IMR-90 (cell line): Measurements from ENCODE around the gene RPS5. TPM values are rescaled to one million over a fixed set of nuclear protein-coding genes. Genes with fewer than 3 reads are reported as not detected.
A peak's percentile ranks its signal among the peaks of the same experiment; 100 is the strongest.

Source experiments
- ATAC-seq: fragments of 200-7000 bp; cut with Tn5 transposase; 2 replicates; pipeline ENCODE4 v1.9.1; 2020; ENCODE audit warnings: low read depth, mild to moderate bottlenecking, moderate library complexity
- BruUV-seq: library from RNA; stranded (reverse); fragments of 400-500 nt; replicated peaks from 2 replicates; lab custom pipeline; 2021; lab: Mats Ljungman, UMichigan
- CTCF ChIA-PET: fragments of 300-600 bp; formaldehyde crosslinking; extraction: SDS; loops from one replicate; lab custom pipeline; 2021; ENCODE audit warnings: antibody characterized with exemption; lab: Yijun Ruan, JAX
- POLR2A ChIA-PET: fragments of 300-600 bp; sonication (Branson Sonifier 250); formaldehyde crosslinking; loops from one replicate; lab custom pipeline; 2022; ENCODE audit warnings: antibody characterized with exemption; ENCODE audit not compliant: unreplicated experiment; lab: Charles Lee
- DNase-seq: peaks from one replicate; pipeline ENCODE4 v3.0.0; 2013
- H2AFZ ChIP-seq: replicated peaks from 2 replicates; pipeline ENCODE3; 2013; ENCODE audit warnings: low read length, mild to moderate bottlenecking; ENCODE audit not compliant: poor library complexity
- H2AK5ac ChIP-seq: 2 replicates; pipeline ENCODE4 v1.6.1; 2013; ENCODE audit warnings: low read depth, low read length, inconsistent platforms
- H2AK9ac ChIP-seq: replicated peaks from 2 replicates; pipeline ENCODE3; 2013; ENCODE audit warnings: mild to moderate bottlenecking, low read depth, low read length, moderate library complexity; ENCODE audit not compliant: poor library complexity
- H2BK120ac ChIP-seq: 2 replicates; pipeline ENCODE4 v1.6.1; 2013; ENCODE audit warnings: low read depth, low read length, inconsistent platforms
- H2BK15ac ChIP-seq: 3 replicates; pipeline ENCODE4 v1.6.1; 2013; ENCODE audit warnings: low read depth, low read length, inconsistent platforms
- H2BK20ac ChIP-seq: 2 replicates; pipeline ENCODE4 v1.6.1; 2013; ENCODE audit warnings: low read depth, mild to moderate bottlenecking, inconsistent platforms, low read length, moderate library complexity
- H2BK5ac ChIP-seq: 2 replicates; pipeline ENCODE4 v1.6.1; 2013; ENCODE audit warnings: mild to moderate bottlenecking, low read depth, low read length, inconsistent platforms; ENCODE audit not compliant: poor library complexity, severe bottlenecking
- H3K14ac ChIP-seq: replicated peaks from 2 replicates; pipeline ENCODE4 v1.6.1; 2013; ENCODE audit warnings: low read depth, low read length, inconsistent platforms
- H3K18ac ChIP-seq: 2 replicates; pipeline ENCODE4 v1.6.1; 2013; ENCODE audit warnings: low read depth, low read length, control low read depth
- H3K23ac ChIP-seq: 2 replicates; pipeline ENCODE4 v1.6.1; 2013; ENCODE audit warnings: low read depth, low read length, inconsistent platforms
- H3K27ac ChIP-seq: 2 replicates; pipeline ENCODE4 v1.5.1; 2013; ENCODE audit warnings: mild to moderate bottlenecking, control low read depth, low read length; ENCODE audit not compliant: insufficient read depth
- H3K27me3 ChIP-seq: 2 replicates; pipeline ENCODE4 v1.6.1; 2013; ENCODE audit warnings: low read length; ENCODE audit not compliant: control insufficient read depth, insufficient read depth
- H3K36me3 ChIP-seq: 2 replicates; pipeline ENCODE4 v1.6.1; 2013; ENCODE audit warnings: low read length, mixed read lengths; ENCODE audit not compliant: control insufficient read depth, insufficient read depth
- H3K4ac ChIP-seq: 2 replicates; pipeline ENCODE4 v1.6.1; 2013; ENCODE audit warnings: low read depth, low read length, inconsistent platforms
- H3K4me1 ChIP-seq: 2 replicates; pipeline ENCODE4 v1.6.1; 2013; ENCODE audit warnings: low read length, mixed read lengths; ENCODE audit not compliant: control insufficient read depth, insufficient read depth
- H3K4me2 ChIP-seq: 2 replicates; pipeline ENCODE4 v1.6.1; 2013; ENCODE audit warnings: low read depth, mild to moderate bottlenecking, control low read depth, low read length, moderate library complexity
- H3K4me3 ChIP-seq: 2 replicates; pipeline ENCODE4 v1.5.1; 2013; ENCODE audit warnings: low read depth, mild to moderate bottlenecking, control low read depth, low read length, moderate library complexity; ENCODE audit not compliant: insufficient read depth
- H3K56ac ChIP-seq: 2 replicates; pipeline ENCODE4 v1.6.1; 2013; ENCODE audit warnings: low read length, inconsistent platforms; ENCODE audit not compliant: insufficient read depth; ENCODE audit errors: extremely low read depth
- H3K79me1 ChIP-seq, 2 experiments: 2 replicates each; pipeline ENCODE4 v1.6.1; 2013; ENCODE audit warnings: low read length in 2 of 2, inconsistent platforms in 1 of 2, low read depth in 1 of 2
- H3K9ac ChIP-seq: 2 replicates; pipeline ENCODE4 v1.6.1; 2013; ENCODE audit warnings: low read depth, low read length, control low read depth
- H3K9me1 ChIP-seq: 2 replicates; pipeline ENCODE4 v1.6.1; 2013; ENCODE audit warnings: low read length, inconsistent platforms; ENCODE audit not compliant: insufficient read depth
- H3K9me3 ChIP-seq: 2 replicates; pipeline ENCODE4 v1.6.1; 2013; ENCODE audit warnings: low read length; ENCODE audit not compliant: control insufficient read depth, insufficient read depth
- H4K20me1 ChIP-seq: 2 replicates; pipeline ENCODE4 v1.6.1; 2013; ENCODE audit warnings: low read length, inconsistent platforms; ENCODE audit not compliant: insufficient read depth
- H4K5ac ChIP-seq: 2 replicates; pipeline ENCODE4 v1.6.1; 2013; ENCODE audit warnings: mild to moderate bottlenecking, low read depth, low read length, control low read depth
- H4K8ac ChIP-seq, 2 experiments: 2 replicates each; pipeline ENCODE4 v1.6.1; 2013; ENCODE audit warnings: low read depth in 2 of 2, low read length in 2 of 2, control low read depth in 1 of 2, inconsistent platforms in 1 of 2
- H4K91ac ChIP-seq: 2 replicates; pipeline ENCODE4 v1.6.1; 2013; ENCODE audit warnings: low read depth, low read length, inconsistent platforms; ENCODE audit not compliant: insufficient read depth
- BHLHE40 ChIP-seq: fragments of 150-350 bp; IDR thresholded peaks from 2 replicates; pipeline ENCODE4 v1.6.1; 2016; ENCODE audit warnings: mild to moderate bottlenecking, low read depth, low read length
- MAFK ChIP-seq: IDR thresholded peaks from 2 replicates; pipeline ENCODE4 v1.6.1; 2012; ENCODE audit warnings: low read depth, low read length, improper control_type of control experiment
- NFE2L2 ChIP-seq: fragments of 150-350 bp; IDR thresholded peaks from 2 replicates; pipeline ENCODE4 v1.6.1; 2016; ENCODE audit warnings: low read depth, mild to moderate bottlenecking, low read length
- POLR2A ChIP-seq: IDR thresholded peaks from 2 replicates; pipeline ENCODE4 v1.6.1; 2012; ENCODE audit warnings: mild to moderate bottlenecking, low read depth, low read length
- RCOR1 ChIP-seq: IDR thresholded peaks from 2 replicates; pipeline ENCODE4 v1.6.1; 2012; ENCODE audit warnings: mild to moderate bottlenecking, low read length, improper control_type of control experiment; ENCODE audit not compliant: insufficient replicate concordance
- RFX5 ChIP-seq: IDR thresholded peaks from 2 replicates; pipeline ENCODE4 v1.8.0; 2012; ENCODE audit warnings: low read depth, mild to moderate bottlenecking, low read length, moderate library complexity
- WGBS, 2 experiments: methylation state at CpG; one replicate each; pipeline versions ENCODE4 v1.1.5 to v1.1.7; 2013; ENCODE audit warnings: missing lambda C conversion rate in 2 of 2; ENCODE audit not compliant: insufficient read length in 1 of 2; ENCODE audit errors: extremely low coverage in 2 of 2; 5-methylcytosine and 5-hydroxymethylcytosine counted together
- dilution Hi-C: fragments of 300-500 bp; cut with HindIII; formaldehyde crosslinking; loops from one replicate; pipeline ENCODE4 v1.14.3; 2018; ENCODE audit warnings: low sequenced_read_pairs; ENCODE audit not compliant: unreplicated experiment
- in situ Hi-C: fragments of 300-500 bp; cut with MboI; formaldehyde crosslinking; loops from 3 replicates; pipeline ENCODE4 v1.14.3; 2019; ENCODE audit warnings: low sequenced_read_pairs, inconsistent platforms, mixed read lengths
- intact Hi-C: fragments of 100-400 bp; cut with micrococcal nuclease; formaldehyde crosslinking; loops from 2 replicates; pipeline ENCODE4 v1.10.0; 2022
- polyA plus RNA-seq, 3 experiments: library from polyadenylated mRNA; depleted of rRNA; stranded (reverse); fragments of >200 nt; gene quantifications; 2 replicates each; pipeline ENCODE4 v1.2.3, GENCODE V29; 2012; ENCODE audit warnings: low replicate concordance in 1 of 3
- total RNA-seq: library from RNA; depleted of rRNA; stranded (reverse); fragments of >200 nt; gene quantifications from 2 replicates; pipeline ENCODE4 v1.2.3, GENCODE V29; 2012
- TF ChIP-seq, protein P1 (sequence below): conservative IDR thresholded peaks from 2 replicates; pipeline ENCODE4 v1.5.1; 2012; ENCODE audit warnings: mild to moderate bottlenecking, low read depth, low read length, improper control_type of control experiment
- TF ChIP-seq, protein P2 (sequence below): fragments of 150-350 bp; IDR thresholded peaks from 2 replicates; pipeline ENCODE4 v1.6.1; 2017; ENCODE audit warnings: mild to moderate bottlenecking, antibody characterized with exemption, low read length, low read depth

The RPS5 gene
- total and polyA plus RNA-seq, 2 of the 4 experiments (the other 2 are of a cell fraction): 3,265 to 5,858 TPM

DNA sequence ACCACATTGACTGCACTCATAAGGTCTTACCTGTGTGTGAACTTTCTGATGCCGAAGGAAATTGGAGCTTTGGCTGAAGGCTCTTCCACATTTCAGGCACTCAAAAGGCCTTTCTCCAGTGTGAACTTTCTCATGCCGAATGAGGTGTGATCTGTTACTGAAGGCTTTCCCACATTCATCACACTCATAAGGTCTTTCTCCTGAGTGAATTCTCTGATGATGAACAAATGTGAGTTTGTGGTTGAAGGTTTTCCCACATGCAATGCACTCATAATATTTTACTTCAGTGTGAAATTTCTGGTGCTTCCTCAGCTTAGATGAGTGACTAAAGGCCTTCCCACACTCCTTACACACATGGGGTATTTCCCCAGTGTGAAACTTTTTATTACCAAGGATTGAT lies 47.1 kb downstream of the RPS5 start:
- WGBS, 2 experiments: no CpG with 5 or more reads among the region's 2 CpGs
- H3K27ac ChIP-seq: no peak overlapping the region
- no peak overlapping the region for H3K4ac ChIP-seq
- no peak overlapping the region for H3K56ac ChIP-seq
- H3K23ac ChIP-seq: no peak overlapping the region
- no peak overlapping the region for H3K14ac ChIP-seq
- DNase-seq (peak; percentile 18), ATAC-seq (no peak)
- no peak overlapping the region for H3K18ac ChIP-seq
- no peaks in the 10 kb centered on the region for H4K20me1 ChIP-seq
- CTCF ChIA-PET: no interaction called here
- POLR2A ChIA-PET: no interaction called here
- H3K9me1 ChIP-seq: no peaks in the 10 kb centered on the region
- H2AFZ ChIP-seq: no peak overlapping the region
- no peak for TF ChIP-seq BHLHE40
- TF ChIP-seq MAFK: no peak
- no peak for TF ChIP-seq RFX5
- TF ChIP-seq NFE2L2: no peak
- TF ChIP-seq RCOR1: no peak
- no peak for TF ChIP-seq POLR2A
- TF ChIP-seq, protein P1, sequence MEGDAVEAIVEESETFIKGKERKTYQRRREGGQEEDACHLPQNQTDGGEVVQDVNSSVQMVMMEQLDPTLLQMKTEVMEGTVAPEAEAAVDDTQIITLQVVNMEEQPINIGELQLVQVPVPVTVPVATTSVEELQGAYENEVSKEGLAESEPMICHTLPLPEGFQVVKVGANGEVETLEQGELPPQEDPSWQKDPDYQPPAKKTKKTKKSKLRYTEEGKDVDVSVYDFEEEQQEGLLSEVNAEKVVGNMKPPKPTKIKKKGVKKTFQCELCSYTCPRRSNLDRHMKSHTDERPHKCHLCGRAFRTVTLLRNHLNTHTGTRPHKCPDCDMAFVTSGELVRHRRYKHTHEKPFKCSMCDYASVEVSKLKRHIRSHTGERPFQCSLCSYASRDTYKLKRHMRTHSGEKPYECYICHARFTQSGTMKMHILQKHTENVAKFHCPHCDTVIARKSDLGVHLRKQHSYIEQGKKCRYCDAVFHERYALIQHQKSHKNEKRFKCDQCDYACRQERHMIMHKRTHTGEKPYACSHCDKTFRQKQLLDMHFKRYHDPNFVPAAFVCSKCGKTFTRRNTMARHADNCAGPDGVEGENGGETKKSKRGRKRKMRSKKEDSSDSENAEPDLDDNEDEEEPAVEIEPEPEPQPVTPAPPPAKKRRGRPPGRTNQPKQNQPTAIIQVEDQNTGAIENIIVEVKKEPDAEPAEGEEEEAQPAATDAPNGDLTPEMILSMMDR: no peak
- TF ChIP-seq, protein P2, sequence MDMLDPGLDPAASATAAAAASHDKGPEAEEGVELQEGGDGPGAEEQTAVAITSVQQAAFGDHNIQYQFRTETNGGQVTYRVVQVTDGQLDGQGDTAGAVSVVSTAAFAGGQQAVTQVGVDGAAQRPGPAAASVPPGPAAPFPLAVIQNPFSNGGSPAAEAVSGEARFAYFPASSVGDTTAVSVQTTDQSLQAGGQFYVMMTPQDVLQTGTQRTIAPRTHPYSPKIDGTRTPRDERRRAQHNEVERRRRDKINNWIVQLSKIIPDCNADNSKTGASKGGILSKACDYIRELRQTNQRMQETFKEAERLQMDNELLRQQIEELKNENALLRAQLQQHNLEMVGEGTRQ: no peak
- H4K5ac ChIP-seq: no peak overlapping the region
- no peak overlapping the region for H2BK20ac ChIP-seq
- no peaks in the 10 kb centered on the region for H3K27me3 ChIP-seq
- H4K91ac ChIP-seq: no peak overlapping the region
- H2BK5ac ChIP-seq: no peak overlapping the region
- no peak overlapping the region for H3K4me3 ChIP-seq
- no peak overlapping the region for H3K4me2 ChIP-seq
- H3K9ac ChIP-seq: no peak overlapping the region
- in situ Hi-C loops: no loop called here
- H2AK5ac ChIP-seq: no peak overlapping the region
- no peaks in the 10 kb centered on the region; the same call in 1 of the 2 replicates for H3K4me1 ChIP-seq
- H4K8ac ChIP-seq: no peak overlapping the region
- H3K36me3 ChIP-seq: peaks cover 53% of the 10 kb centered on the region
- peaks cover 81% of the 10 kb centered on the region for H3K9me3 ChIP-seq
- no peak overlapping the region for H2BK15ac ChIP-seq
- intact Hi-C loops: no loop called here
- H2AK9ac ChIP-seq: no peak overlapping the region
- dilution Hi-C loops: no loop called here
- peaks cover 18 to 22% of the 10 kb centered on the region in 2 experiments for H3K79me1 ChIP-seq
- no TSS peak for BruUV-seq
- no peak overlapping the region for H2BK120ac ChIP-seq
